Activated CD4-positive, alpha-beta T cell treated with anti-CD3 and anti-CD28 coated beads for 4 hours (primary cell): ENCODE results near the gene PRR12.

ENCODE experiments used
- DNase-seq, 2 donors: peaks; one replicate each; pipeline ENCODE4 v3.0.0-alpha.2; 2020

Gene PRR12

GRCh38 chr19:49566302-49566701 is 24.7 kb upstream of the PRR12 start:
- DNase-seq: no peak

GRCh38 chr19:49567861-49568441 is 23.0 kb upstream of the PRR12 start:
- DNase-seq: peak; percentile 56 to 65

DNA sequence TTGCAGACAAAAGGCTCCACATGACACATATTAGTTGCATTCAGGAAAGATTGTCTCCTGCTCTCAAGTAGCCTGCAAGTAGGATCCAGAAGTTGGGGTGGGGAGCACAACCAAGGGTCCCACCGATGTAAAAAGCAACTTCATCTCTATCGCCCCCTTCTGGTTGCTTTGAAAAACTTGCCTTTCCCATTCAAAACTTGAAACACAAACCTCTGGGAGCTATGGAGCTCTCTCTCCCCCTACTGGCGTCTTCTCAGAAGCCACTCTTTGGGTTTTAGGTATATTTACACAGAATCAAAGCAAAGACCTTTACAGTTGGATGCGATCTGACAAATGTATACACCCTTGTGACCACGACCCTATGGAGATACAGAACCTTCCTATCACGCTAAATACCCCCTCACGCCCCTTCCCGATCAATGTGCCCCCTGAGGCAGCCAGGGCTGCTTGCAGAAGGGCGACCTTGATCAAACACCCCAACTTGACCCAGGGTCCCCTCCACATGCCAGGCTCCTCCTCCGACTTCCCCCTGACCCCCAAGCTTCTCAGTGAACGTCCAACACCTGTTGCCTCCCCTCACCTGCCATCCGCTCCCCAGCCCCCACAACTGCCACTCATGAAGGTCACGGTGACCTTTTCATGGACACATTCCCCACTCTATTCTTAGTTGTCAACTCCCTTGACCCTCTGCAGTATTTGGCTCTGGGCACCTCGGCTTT is 20.7 kb upstream of the PRR12 start:
- DNase-seq: peak; percentile 65 to 78

- DNase-seq: peak; percentile 24 to 50
Observed at GRCh38 chr19:49570997-49571676, 19.8 kb upstream of the PRR12 start.

- no peak for DNase-seq
Observed at GRCh38 chr19:49573009-49573408, 18.0 kb upstream of the PRR12 start.

- DNase-seq: no peak
Observed at GRCh38 chr19:49573425-49573824, 17.6 kb upstream of the PRR12 start.

GRCh38 chr19:49574206-49574755 is 16.7 kb upstream of the PRR12 start:
- no peak for DNase-seq

DNA sequence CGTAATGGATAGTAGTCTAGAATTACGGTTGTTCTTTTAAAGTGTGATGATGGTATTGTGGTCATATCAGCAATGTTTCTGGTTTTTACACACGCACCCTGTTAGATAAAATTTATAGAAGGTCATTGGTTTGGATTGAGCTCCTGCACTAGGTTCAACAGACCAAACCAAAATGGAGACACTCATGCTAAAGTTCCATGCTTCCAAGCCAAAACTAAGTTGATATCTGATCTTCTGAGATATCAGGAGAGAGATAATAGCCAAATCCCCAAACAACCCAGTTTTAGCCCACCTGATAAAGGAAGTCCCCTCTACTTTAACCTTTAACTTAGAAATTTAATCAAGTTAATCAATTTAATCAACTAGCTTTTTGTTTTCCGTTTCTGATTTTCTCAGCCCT is 11.8 kb upstream of the PRR12 start:
- no peak for DNase-seq

- DNase-seq: no peak
Observed at GRCh38 chr19:49579947-49580263, 11.1 kb upstream of the PRR12 start.

DNA sequence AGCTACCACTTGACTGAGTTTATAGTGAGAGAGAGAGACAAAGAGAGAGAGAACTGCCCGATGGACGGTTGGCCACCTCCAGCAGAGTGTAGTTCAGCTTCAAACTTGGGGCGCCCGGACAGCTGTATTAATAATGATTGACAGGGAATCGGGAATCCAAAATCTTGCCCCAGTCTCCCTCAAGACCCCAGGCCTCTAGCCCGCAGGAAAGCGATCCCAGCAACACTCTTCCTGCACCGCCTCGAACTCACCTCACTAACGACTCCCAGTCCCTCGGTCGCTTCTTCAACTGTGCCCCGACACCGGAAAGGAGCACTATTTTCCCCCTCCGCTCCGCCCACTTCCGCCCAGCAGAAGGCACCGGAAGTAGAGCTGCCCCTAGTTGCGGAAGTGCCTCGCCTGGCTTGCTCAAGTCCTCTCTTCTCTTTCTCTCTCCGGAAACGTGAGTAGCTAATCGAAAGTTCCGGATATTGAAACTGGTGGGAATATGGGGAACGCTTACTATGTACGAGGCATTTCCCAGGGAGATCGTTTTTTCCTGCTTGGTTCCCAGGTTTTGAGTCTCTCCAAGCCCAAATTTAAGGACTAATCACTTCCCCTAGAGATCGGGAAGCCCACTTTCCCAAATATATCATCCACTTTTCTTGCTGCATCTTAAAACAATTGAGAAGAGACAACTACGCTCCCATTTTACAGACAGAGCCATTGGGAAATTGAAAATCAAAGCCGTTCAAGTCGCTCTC is 10.5 kb upstream of the PRR12 start, which contains the start of gene NOSIP:
NOSIP (minus strand) TSS at position 293 of the 743 bp plus-strand sequence. CDS start 19,865 bp downstream, outside the sequence.
- DNase-seq: peak; percentile 95 to 97

DNA sequence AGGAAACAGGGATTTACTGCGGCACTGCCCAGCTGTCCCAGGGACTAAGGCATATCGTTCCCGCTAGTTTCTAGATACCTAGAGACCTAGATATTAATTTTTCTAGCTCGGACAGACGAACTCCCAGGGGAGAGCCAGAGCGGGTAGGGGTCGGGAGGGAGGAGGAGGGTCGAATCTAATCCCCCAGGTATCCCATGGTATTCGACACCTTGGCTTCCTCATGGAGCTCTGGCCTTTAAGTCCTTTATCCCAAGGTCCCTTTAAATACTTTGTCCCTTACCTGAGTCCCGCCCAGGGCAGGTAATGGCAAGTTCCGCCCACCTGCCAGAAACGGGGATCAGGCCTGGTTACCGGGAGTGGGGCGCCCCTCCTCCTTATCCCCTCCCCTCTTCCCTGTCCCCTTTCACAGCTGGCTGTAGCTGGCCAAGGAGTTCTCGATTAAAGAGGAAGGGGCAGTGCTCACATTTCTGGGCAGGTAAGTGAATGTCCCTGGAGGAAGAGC is 9.9 kb upstream of the PRR12 start, which contains the start of gene PRRG2:
PRRG2 (plus strand) TSS at position 310 of the 502 bp plus-strand sequence. CDS start 1,904 bp downstream, outside the sequence.
- DNase-seq: no peak

DNA sequence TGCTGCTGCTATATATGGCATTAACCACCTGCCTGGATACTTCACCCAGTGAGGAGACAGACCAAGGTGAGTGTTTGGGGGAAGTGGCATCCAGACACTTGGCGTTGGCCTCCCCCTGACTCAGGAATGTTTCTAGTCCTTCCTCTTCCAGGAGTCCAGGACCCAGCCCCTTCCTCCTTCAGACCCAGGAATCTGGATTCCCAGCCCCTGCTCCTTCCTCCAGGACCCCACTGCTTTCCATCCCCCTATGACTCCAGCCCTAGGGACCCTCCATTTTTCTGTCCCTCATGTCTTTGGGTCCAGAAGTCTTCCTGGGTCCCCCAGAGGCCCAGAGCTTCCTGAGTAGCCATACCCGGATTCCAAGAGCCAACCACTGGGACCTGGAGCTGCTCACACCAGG is 7.7 kb upstream of the PRR12 start:
- no peak for DNase-seq

DNA sequence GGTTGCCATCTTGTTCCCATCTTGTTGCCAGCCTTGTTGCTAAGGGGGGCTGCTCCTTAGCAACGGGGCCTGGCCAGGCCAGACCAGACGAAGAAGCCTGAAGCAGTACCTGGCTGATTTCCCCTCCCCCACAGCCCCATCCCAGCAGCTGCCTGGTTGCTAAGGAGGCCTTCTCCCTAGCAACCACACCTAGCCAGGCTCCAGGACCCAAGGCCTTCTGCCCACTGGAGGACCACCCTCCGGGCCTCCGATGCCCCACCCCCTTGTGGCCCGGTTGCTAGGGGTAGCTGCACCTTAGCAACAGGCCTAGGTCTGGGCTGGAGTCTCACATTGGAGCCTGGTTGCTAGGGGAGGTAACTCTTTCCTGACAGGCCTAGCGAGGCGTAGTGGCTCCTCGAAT is 6.0 kb upstream of the PRR12 start:
- no peak for DNase-seq

GRCh38 chr19:49587227-49587626 is 3.8 kb upstream of the PRR12 start:
- DNase-seq: no peak

- DNase-seq: peak; percentile 41 to 44
Observed at GRCh38 chr19:49588365-49589122, 2.4 kb upstream of the PRR12 start.

DNA sequence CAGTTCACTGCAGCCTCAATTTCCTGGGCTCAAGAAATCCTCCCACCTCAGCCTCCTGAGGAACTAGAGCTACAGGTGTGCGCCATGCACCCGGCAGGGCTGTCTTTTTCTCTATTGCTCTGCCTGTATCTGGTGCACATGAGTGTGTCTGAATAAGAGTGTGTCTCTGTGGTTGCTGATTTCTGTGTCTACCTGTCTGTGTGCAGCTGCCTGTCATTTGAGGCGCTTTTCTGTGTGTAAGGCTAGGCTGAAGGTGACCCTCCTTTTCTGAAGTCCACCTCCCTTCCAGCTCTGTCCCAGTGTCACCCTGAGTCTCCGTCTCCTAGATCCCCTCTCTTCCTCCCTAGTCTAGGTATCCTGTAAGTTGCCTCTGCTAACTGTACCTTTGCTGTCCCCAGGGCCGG is 1.5 kb upstream of the PRR12 start:
- DNase-seq: no peak

GRCh38 chr19:49590071-49590970 is 661 bp upstream of the PRR12 start:
- peak; percentile 93 to 96 for DNase-seq

DNA sequence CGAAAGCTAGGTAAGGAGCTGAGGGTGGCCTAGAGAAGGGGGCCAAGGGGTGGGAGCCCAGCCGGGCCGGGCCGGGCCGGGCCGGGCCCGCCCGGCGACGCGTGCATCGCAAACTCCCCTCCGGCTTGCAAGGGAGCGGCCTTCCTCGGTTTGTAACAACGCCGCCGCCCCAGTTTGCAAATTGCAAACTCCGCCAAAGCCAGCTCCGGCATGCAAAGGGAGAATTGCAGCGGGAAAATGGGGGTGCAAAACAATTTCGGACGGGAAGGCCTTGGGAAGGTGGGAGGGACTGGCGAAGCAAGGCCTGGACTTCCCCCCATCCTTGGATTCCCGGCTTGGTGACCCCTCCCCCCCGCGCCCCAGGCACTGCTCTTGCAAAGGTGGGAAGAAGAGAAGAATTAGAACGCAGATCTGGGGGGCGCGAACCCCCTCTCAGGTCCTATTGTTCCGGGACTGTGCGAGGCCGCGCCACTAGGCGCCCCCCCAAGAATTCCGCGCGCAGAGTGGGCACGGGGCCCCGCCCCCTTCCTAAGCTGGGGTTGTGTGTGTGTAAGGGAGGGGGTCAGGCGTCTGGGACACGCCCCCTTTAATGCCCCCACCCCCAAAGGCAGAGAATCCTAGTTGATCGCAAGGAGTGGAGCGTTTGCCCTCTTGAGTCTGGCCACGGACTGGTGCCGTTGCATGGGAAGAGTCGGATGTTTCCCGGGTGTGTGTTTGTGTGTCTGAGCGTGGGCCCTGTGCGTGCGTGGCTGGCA is 926 bp downstream of the PRR12 start:
- DNase-seq: peak; percentile 33

GRCh38 chr19:49592486-49593232 is 1.7 kb downstream of the PRR12 start:
- no peak for DNase-seq
